ENCODE data around the gene NKX6-2. TPM values are rescaled to one million over a fixed set of nuclear protein-coding genes. Genes with fewer than 3 reads are reported as not detected.

The NKX6-2 gene
- total RNA-seq, 1 donor from 2014 or later, result not detected

DNA sequence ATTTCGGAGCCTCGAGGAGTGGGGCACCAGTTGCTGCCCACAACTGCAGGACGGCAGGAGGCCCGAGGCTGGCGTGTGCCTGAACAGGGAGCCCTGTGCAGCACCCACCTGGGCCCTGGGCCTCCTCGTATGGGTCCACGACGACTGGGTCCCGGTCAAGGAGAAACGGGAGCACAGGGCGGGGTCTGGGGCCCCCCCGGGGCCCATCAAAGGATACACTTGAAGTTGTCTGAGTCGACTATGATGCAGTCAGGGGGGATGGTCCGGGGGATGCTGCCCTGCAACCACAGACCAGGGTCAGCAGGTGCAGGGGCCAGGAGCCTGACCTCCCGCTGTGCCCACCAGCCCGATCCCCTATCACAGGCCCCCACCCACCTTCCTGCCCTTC lies 28.5 kb upstream of the NKX6-2 start:
- no peak for TF ChIP-seq EZH2 (IDR thresholded peaks at IDR 0.05; ENCODE audit: insufficient read depth, low read length)
- TF ChIP-seq, protein P1, sequence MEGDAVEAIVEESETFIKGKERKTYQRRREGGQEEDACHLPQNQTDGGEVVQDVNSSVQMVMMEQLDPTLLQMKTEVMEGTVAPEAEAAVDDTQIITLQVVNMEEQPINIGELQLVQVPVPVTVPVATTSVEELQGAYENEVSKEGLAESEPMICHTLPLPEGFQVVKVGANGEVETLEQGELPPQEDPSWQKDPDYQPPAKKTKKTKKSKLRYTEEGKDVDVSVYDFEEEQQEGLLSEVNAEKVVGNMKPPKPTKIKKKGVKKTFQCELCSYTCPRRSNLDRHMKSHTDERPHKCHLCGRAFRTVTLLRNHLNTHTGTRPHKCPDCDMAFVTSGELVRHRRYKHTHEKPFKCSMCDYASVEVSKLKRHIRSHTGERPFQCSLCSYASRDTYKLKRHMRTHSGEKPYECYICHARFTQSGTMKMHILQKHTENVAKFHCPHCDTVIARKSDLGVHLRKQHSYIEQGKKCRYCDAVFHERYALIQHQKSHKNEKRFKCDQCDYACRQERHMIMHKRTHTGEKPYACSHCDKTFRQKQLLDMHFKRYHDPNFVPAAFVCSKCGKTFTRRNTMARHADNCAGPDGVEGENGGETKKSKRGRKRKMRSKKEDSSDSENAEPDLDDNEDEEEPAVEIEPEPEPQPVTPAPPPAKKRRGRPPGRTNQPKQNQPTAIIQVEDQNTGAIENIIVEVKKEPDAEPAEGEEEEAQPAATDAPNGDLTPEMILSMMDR (IDR thresholded peaks at IDR 0.05; ENCODE audit: insufficient read depth, low read depth, low read length), result no peak
- no peaks in the 10 kb centered on the region for H3K79me2 ChIP-seq (ENCODE audit: insufficient read depth, low read length)
- H2AFZ ChIP-seq (ENCODE audit: low read depth, low read length), result no peak overlapping the region
- H3K36me3 ChIP-seq (ENCODE audit: insufficient read depth, low read length), result no peaks in the 10 kb centered on the region
- H3K9ac ChIP-seq (ENCODE audit: low read length), result no peak overlapping the region
- Mint-ChIP-seq H3K9me3 (ENCODE audit: unreplicated experiment) (peaks cover 3% of the 10 kb centered on the region), H3K4me1 (ENCODE audit: low read depth, unreplicated experiment) (no peaks in the 10 kb centered on the region), H3K27me3 (ENCODE audit: low read depth, unreplicated experiment) (peaks cover 41% of the 10 kb centered on the region), H3K27ac (ENCODE audit: unreplicated experiment) (no peak overlapping the region), H3K36me3 (ENCODE audit: low read depth, unreplicated experiment) (no peaks in the 10 kb centered on the region), H3K4me3 (ENCODE audit: unreplicated experiment) (no peak overlapping the region)
- H4K20me1 ChIP-seq (ENCODE audit: insufficient read depth, low read length), result no peaks in the 10 kb centered on the region
- FAIRE-seq (no peak), DNase-seq (ENCODE audit: low read depth) (no peak)
- no peak overlapping the region for H3K4me2 ChIP-seq (ENCODE audit: low read length)
- H3K9me3 ChIP-seq (ENCODE audit: insufficient read depth, low read depth, low read length), result no peaks in the 10 kb centered on the region
- no peaks in the 10 kb centered on the region for H3K4me1 ChIP-seq (ENCODE audit: insufficient read depth, low read length)
- no peak overlapping the region for H3K4me3 ChIP-seq (ENCODE audit: insufficient read depth, low read depth, low read length)
- H3K27me3 ChIP-seq (ENCODE audit: insufficient read depth, low read length), result peaks cover 5% of the 10 kb centered on the region
- no peak overlapping the region for H3K27ac ChIP-seq (ENCODE audit: low read depth, low read length)

DNA sequence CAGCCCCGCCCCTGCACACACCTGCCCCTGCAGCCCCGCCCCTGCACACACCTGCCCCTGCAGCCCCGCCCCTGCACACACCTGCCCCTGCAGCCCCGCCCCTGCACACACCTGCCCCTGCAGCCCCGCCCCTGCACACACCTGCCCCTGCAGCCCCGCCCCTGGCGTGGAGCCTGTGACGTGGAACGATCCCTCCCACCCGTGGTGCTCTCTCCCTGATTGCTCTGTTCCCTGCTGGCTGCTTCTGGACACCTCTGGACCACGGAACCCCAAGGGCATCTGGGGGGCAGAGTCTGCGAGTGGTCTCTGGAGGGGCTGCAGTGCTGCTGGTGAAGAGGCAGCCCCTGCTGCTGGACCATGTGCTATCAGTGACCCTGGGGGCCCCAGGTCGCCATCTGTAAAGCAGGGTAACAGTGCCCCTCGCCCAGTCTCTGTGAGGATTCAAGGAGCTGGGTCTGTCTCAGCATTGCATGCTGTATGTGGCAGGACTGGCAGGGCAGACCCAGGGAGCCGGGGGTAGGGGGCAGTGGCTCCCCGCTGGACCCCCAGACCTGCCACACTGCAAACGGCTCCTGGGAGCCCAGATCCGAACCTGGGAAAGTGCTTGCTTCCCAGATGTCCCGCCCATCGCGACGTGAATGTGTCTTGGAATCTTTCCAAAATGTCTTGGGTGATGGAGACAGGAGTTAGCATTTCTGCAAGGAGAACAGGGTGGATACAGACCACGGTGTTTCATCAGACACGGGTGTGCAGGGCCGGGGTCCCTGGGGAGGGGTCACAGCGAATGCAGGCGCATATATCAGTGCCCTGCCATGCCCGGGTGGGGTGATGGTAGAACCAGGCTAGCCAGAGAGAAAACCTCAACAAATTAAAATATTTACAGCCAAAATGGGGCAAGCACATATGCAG lies 27.9 kb upstream of the NKX6-2 start:
- Histone ChIP-seq H3K36me3 (ENCODE audit: insufficient read depth, low read length) (no peaks in the 10 kb centered on the region), H3K4me1 (ENCODE audit: insufficient read depth, low read length) (no peaks in the 10 kb centered on the region), H3K79me2 (ENCODE audit: insufficient read depth, low read length) (no peaks in the 10 kb centered on the region), H3K4me3 (ENCODE audit: insufficient read depth, low read depth, low read length) (no peak overlapping the region), H3K4me2 (ENCODE audit: low read length) (no peak overlapping the region), H3K9ac (ENCODE audit: low read length) (no peak overlapping the region), H3K27me3 (ENCODE audit: insufficient read depth, low read length) (peaks cover 5% of the 10 kb centered on the region), H2AFZ (ENCODE audit: low read depth, low read length) (no peak overlapping the region), H3K27ac (ENCODE audit: low read depth, low read length) (no peak overlapping the region), H3K9me3 (ENCODE audit: insufficient read depth, low read depth, low read length) (no peaks in the 10 kb centered on the region), H4K20me1 (ENCODE audit: insufficient read depth, low read length) (no peaks in the 10 kb centered on the region)
- peaks cover 40% of the 10 kb centered on the region for H3K27me3 Mint-ChIP-seq (ENCODE audit: low read depth, unreplicated experiment)
- H3K27ac Mint-ChIP-seq (ENCODE audit: unreplicated experiment), result no peak overlapping the region
- H3K36me3 Mint-ChIP-seq (ENCODE audit: low read depth, unreplicated experiment), result no peaks in the 10 kb centered on the region
- TF ChIP-seq, protein P1 (IDR thresholded peaks at IDR 0.05; ENCODE audit: insufficient read depth, low read depth, low read length), result no peak
- TF ChIP-seq EZH2 (IDR thresholded peaks at IDR 0.05; ENCODE audit: insufficient read depth, low read length), result no peak
- H3K9me3 Mint-ChIP-seq (ENCODE audit: unreplicated experiment), result no peaks in the 10 kb centered on the region
- H3K4me1 Mint-ChIP-seq (ENCODE audit: low read depth, unreplicated experiment), result no peaks in the 10 kb centered on the region
- DNase-seq (ENCODE audit: low read depth) (no peak), FAIRE-seq (no peak)
- no peak overlapping the region for H3K4me3 Mint-ChIP-seq (ENCODE audit: unreplicated experiment)

DNA sequence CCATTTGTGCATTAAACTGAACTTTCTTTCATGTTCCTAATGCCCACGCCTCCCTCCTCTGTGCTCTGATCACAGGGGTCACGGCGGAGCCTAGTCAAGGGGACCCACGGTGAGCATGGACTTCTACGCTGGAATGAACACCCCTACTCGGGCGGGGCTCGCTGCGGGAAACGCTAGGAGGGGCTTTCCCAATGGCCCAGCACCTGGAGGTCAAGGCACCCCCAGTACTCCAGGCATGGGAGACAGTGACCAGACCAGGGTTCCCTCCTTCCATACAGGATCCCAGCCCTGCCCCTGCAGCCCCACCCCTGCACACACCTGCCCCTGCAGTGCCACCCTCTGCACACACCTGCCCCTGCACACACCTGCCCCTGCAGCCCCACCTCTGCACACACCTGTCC lies 27.1 kb upstream of the NKX6-2 start:
- TF ChIP-seq, protein P1 (IDR thresholded peaks at IDR 0.05; ENCODE audit: insufficient read depth, low read depth, low read length), result no peak
- TF ChIP-seq EZH2 (IDR thresholded peaks at IDR 0.05; ENCODE audit: insufficient read depth, low read length), result no peak
- H3K4me1 Mint-ChIP-seq (ENCODE audit: low read depth, unreplicated experiment), result no peaks in the 10 kb centered on the region
- no peaks in the 10 kb centered on the region for H3K9me3 ChIP-seq (ENCODE audit: insufficient read depth, low read depth, low read length)
- DNase-seq (ENCODE audit: low read depth), result no peak
- no peak overlapping the region for H3K27ac ChIP-seq (ENCODE audit: low read depth, low read length)
- H3K27me3 ChIP-seq (ENCODE audit: insufficient read depth, low read length), result peaks cover 5% of the 10 kb centered on the region
- no peak overlapping the region for H3K27ac Mint-ChIP-seq (ENCODE audit: unreplicated experiment)
- H3K9me3 Mint-ChIP-seq (ENCODE audit: unreplicated experiment), result no peaks in the 10 kb centered on the region
- no peaks in the 10 kb centered on the region for H3K4me1 ChIP-seq (ENCODE audit: insufficient read depth, low read length)
- H3K4me2 ChIP-seq (ENCODE audit: low read length), result no peak overlapping the region
- H3K4me3 ChIP-seq (ENCODE audit: insufficient read depth, low read depth, low read length), result no peak overlapping the region
- no peak overlapping the region for H2AFZ ChIP-seq (ENCODE audit: low read depth, low read length)
- H3K36me3 Mint-ChIP-seq (ENCODE audit: low read depth, unreplicated experiment), result no peaks in the 10 kb centered on the region
- FAIRE-seq, result no peak
- no peak overlapping the region for H3K9ac ChIP-seq (ENCODE audit: low read length)
- H3K27me3 Mint-ChIP-seq (ENCODE audit: low read depth, unreplicated experiment), result peaks cover 37% of the 10 kb centered on the region
- no peaks in the 10 kb centered on the region for H3K36me3 ChIP-seq (ENCODE audit: insufficient read depth, low read length)
- H3K4me3 Mint-ChIP-seq (ENCODE audit: unreplicated experiment), result no peak overlapping the region
- H4K20me1 ChIP-seq (ENCODE audit: insufficient read depth, low read length), result no peaks in the 10 kb centered on the region
- H3K79me2 ChIP-seq (ENCODE audit: insufficient read depth, low read length), result no peaks in the 10 kb centered on the region
